GM15510 (cell line): ENCODE measurements around the gene AGTPBP1.

Source experiments
- POLR2A ChIP-seq: IDR thresholded peaks from 3 replicates; pipeline ENCODE4 v1.6.1; 2011; ENCODE audit warnings: borderline replicate concordance; ENCODE audit not compliant: insufficient read length; ENCODE audit errors: extremely low read depth

The AGTPBP1 gene

GRCh38 chr9:85594316-85594715, 147.4 kb downstream of the AGTPBP1 start:
- no peak for TF ChIP-seq POLR2A

GRCh38 chr9:85586684-85587083, 155.1 kb downstream of the AGTPBP1 start:
- TF ChIP-seq POLR2A = no peak

GRCh38 chr9:85577353-85577952, 164.3 kb downstream of the AGTPBP1 start:
- no peak for TF ChIP-seq POLR2A

DNA sequence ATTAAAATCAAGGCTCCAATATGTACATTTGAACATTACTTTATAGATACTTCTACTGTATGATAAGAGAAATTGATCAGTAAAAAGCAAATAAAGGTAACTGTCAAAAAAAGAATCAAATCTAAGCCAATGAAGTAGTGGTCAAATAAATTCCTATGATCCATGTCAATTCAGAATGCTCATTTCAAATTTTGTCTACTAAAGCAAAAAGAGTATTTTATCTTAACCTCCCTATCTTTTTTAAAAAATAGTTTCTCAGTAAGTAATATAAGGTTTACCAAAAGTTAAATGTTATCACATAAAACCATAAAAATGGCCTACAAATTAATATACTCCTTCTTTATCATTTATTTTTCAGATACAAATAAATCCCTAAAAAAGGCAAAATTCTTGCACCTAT, 165.9 kb downstream of the AGTPBP1 start:
- TF ChIP-seq POLR2A = no peak

DNA sequence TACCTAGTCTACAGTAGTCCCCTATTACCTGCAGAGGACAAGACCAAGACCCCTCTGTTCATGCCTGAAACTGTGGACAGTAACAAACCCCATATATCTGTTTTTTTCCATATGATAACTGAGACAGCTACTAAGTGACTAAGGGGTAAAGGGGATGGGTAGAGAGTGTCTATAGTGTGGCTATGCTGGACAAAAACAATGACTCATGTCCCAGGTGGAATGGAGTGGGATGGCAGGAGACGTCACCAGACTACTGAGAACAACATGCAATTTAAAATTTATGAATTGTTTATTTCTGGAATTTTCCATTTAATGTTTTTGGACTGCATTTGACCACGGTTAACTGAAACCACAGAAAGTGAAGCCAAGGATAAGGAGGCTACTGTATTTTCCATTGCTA, 171.8 kb downstream of the AGTPBP1 start:
- no peak for TF ChIP-seq POLR2A

DNA sequence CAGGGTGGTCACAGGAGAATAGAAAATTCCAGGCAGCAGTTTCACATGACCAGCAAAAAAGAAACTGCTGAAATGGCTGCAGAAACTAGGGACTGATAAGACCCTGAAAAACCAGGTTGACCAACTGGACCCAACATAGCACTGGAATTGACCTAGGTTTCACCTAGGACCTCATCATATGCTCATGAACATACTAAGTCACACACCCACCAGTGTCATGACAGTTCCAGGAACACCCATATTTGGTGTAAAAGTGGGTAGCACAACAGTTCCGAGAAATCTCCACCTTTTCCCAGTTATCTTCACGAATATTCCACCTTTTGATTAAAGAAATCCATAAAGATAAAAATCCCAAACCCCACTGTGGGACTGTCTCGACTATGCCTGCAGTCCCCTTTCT, 182.2 kb downstream of the AGTPBP1 start:
- TF ChIP-seq POLR2A = no peak

DNA sequence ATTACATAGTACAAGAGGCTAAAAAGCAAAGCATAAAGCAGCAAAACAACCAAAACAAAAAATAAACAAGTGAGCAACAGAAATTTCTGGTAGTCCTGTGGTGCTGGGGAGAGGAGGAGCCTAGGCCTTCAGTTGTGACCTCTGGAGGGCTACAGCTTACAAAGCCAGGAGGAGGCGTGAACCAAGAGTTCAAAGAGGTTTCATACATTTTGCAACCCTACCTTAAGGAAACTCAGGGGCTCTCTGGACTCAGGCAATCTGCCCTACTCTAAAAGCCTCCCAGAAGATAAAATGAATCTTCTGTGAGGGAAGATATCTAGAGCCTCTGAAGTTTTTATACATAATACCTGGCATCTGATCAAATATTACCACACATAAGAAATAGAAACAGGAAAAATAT, 187.4 kb downstream of the AGTPBP1 start:
- no peak for TF ChIP-seq POLR2A

DNA sequence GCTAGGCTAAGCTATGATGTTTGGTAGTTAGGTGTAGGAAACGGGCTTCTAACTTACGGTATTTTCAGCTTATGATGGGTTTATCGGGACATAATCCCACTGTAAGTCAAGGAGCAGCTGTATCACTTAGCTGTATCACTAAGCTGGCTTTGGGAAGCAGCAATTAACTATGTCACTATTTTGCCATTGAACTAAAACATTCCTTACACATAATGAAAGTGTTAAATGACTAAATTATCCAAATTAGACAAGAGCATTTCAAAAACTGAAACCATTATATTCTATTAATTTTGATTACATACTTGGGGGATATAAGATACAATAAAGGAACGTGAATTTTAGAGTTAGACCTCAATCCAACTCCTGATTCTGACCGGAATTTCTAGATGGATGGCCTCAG, 188.3 kb downstream of the AGTPBP1 start:
- TF ChIP-seq POLR2A = no peak

DNA sequence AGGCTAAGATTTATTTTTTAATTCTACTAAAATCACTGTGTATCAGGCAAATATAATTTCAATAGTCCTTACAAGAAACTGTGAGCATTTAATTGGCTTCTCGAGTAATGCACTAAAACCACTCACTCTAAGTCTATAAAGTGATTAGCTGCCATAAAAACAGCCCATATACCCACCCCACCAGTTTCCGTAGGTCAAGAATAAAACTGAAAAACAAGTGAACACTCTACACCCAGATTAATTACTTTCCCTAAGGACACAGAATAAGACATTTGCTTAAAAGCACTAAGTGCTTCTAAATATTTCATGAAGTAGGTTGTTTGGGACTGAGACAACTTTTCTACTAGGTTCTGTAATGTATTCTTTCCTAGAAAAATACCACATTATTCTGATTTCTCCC, 194.2 kb downstream of the AGTPBP1 start:
- TF ChIP-seq POLR2A = no peak

DNA sequence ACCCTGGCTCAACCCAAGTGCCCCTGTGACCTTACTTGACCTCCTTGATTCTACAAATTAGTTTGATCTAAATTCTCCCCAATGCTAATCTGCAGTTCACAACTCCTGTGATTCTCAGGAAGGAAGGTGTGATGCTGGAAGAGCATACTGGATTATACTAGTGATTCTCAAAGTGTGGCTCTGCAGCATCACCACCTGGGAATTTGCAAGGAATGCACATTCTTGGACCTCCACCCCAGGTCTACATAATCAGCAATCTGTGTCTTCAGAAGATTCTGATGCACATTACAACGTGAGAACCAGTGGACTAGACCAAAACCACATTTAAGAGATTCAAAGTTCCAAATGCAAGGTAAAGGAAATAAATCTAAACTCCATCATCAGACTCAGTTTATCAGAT, 198.6 kb downstream of the AGTPBP1 start:
- no peak for TF ChIP-seq POLR2A

DNA sequence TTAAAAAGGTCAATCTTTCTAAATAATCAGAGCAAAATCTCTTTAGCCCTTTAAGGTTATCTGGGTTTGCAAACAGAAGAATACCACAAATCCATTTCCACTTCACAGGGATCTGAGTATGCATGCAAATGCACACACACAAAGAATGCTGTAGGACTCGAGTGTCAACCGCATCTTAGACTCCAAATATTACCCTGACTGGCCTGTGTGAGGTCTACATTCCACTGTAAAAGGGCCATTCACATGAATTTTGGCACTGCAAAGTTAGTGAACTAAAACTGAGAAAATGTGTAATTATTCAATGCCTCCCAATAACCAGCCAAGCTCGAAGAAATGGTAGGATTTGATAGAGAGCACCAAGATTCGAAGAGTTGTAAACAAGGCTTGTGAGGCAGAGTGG, 199.9 kb downstream of the AGTPBP1 start:
- no peak for TF ChIP-seq POLR2A

DNA sequence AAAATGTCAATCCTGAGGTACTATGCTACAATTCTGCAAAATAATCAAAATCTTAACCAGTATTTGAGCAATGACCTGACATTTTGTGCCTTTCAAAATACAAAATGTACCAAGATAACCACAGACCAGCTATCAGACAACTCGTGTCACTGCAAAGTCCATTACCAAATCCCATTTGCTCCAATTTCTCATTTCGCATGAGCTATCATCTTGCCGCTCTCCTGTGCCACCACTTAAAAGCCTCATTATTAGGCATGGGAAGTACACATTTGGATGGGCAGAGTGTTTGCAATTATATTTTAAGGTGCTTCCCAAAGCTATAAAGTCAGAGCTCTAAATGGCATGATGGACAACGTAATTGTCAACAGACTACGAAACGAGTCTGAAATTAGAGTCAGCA, 205.2 kb downstream of the AGTPBP1 start:
- no peak for TF ChIP-seq POLR2A

GRCh38 chr9:85536076-85536475, 205.7 kb downstream of the AGTPBP1 start:
- no peak for TF ChIP-seq POLR2A

- TF ChIP-seq POLR2A = no peak
Observed at GRCh38 chr9:85534340-85534739, 207.4 kb downstream of the AGTPBP1 start.

GRCh38 chr9:85533538-85533937, 208.2 kb downstream of the AGTPBP1 start:
- no peak for TF ChIP-seq POLR2A

DNA sequence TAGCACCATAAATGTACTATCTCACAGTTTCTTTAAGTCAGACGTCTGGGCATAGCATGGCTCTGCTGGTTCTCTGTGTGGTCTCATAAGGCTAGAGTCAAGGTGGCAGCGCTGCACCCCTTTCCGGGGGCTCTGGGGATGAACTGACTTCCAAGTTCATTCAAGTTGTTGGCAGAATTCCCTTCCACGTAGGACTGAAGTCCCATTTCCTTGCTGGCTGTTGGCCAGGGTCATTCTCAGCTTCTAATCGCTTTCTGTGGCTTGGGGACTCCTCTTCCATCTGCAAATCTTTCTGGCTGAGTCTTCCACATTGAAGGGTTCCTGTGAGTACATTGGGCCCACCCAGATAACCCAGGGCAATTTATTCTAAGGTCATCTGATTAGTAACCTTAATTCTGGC, 211.0 kb downstream of the AGTPBP1 start:
- no peak for TF ChIP-seq POLR2A

GRCh38 chr9:85528607-85529006, 213.1 kb downstream of the AGTPBP1 start:
- TF ChIP-seq POLR2A = no peak

GRCh38 chr9:85528142-85528541, 213.6 kb downstream of the AGTPBP1 start:
- no peak for TF ChIP-seq POLR2A

- TF ChIP-seq POLR2A = no peak
Observed at GRCh38 chr9:85527331-85528020, 214.3 kb downstream of the AGTPBP1 start.
